ENCODE measurements around the gene SSR4.

GRCh38 chrX:153800177-153800722 is 5.8 kb downstream of the SSR4 start:
- TF ChIP-seq MYC (IDR thresholded peaks at IDR 0.05; ENCODE audit: low read depth, low read length) (no peak), POLR2A (IDR thresholded peaks at IDR 0.05; ENCODE audit: extremely low read depth, insufficient read length) (no peak), CTCF (IDR thresholded peaks at IDR 0.05; ENCODE audit: low read depth, low read length) (no peak), MAX (IDR thresholded peaks at IDR 0.05; ENCODE audit: low read depth, low read length) (no peak)
